Measurements from ENCODE around the gene FGD2.

Gene FGD2

GRCh38 chr6:37020381-37020780 lies 14.9 kb downstream of the FGD2 start:
- H4K20me1 ChIP-seq (ENCODE audit: insufficient read depth, low read length), result no peaks in the 10 kb centered on the region
- no peak overlapping the region for H3K4me3 ChIP-seq (ENCODE audit: low read depth, low read length, poor library complexity, severe bottlenecking)
- peaks cover 12% of the 10 kb centered on the region for H3K4me1 ChIP-seq (ENCODE audit: insufficient read depth, low read length, severe bottlenecking)
- H3K36me3 ChIP-seq (ENCODE audit: insufficient read depth, low read length), result no peaks in the 10 kb centered on the region
- H3K27me3 ChIP-seq (ENCODE audit: insufficient read depth, low read length), result no peaks in the 10 kb centered on the region
- no peaks in the 10 kb centered on the region for H3F3A ChIP-seq (ENCODE audit: insufficient read depth, low read length)
- no peaks in the 10 kb centered on the region for H3K79me2 ChIP-seq (ENCODE audit: insufficient read depth, low read length)
- no peaks in the 10 kb centered on the region for H3K9me3 ChIP-seq (ENCODE audit: low read length)
- no peak overlapping the region for H2AFZ ChIP-seq (ENCODE audit: low read length)
- H3K9me2 ChIP-seq (ENCODE audit: low read depth, low read length), result no peaks in the 10 kb centered on the region
- no peak overlapping the region for H3K9ac ChIP-seq (ENCODE audit: low read length)
- no peak overlapping the region for H3K4me2 ChIP-seq (ENCODE audit: low read length)
- no peak overlapping the region for H3K27ac ChIP-seq (ENCODE audit: low read depth, low read length, poor library complexity, severe bottlenecking)
- TF ChIP-seq EZH2 (IDR thresholded peaks at IDR 0.05; ENCODE audit: borderline replicate concordance, low read length), result no peak
- no peak for TF ChIP-seq CTCF (IDR thresholded peaks at IDR 0.05; ENCODE audit: low read length)

GRCh38 chr6:37020812-37021211 lies 15.4 kb downstream of the FGD2 start:
- Histone ChIP-seq H3K79me2 (ENCODE audit: insufficient read depth, low read length) (no peaks in the 10 kb centered on the region), H3K4me3 (ENCODE audit: low read depth, low read length, poor library complexity, severe bottlenecking) (no peak overlapping the region), H3F3A (ENCODE audit: insufficient read depth, low read length) (no peaks in the 10 kb centered on the region), H3K4me2 (ENCODE audit: low read length) (no peak overlapping the region), H4K20me1 (ENCODE audit: insufficient read depth, low read length) (no peaks in the 10 kb centered on the region), H3K9me2 (ENCODE audit: low read depth, low read length) (no peaks in the 10 kb centered on the region), H3K27ac (ENCODE audit: low read depth, low read length, poor library complexity, severe bottlenecking) (no peak overlapping the region), H3K9ac (ENCODE audit: low read length) (no peak overlapping the region), H3K27me3 (ENCODE audit: insufficient read depth, low read length) (no peaks in the 10 kb centered on the region), H3K36me3 (ENCODE audit: insufficient read depth, low read length) (no peaks in the 10 kb centered on the region), H3K4me1 (ENCODE audit: insufficient read depth, low read length, severe bottlenecking) (peaks cover 12% of the 10 kb centered on the region), H3K9me3 (ENCODE audit: low read length) (no peaks in the 10 kb centered on the region), H2AFZ (ENCODE audit: low read length) (no peak overlapping the region)
- TF ChIP-seq EZH2 (IDR thresholded peaks at IDR 0.05; ENCODE audit: borderline replicate concordance, low read length), result no peak
- TF ChIP-seq CTCF (IDR thresholded peaks at IDR 0.05; ENCODE audit: low read length), result no peak

GRCh38 chr6:37021356-37022129 lies 16.1 kb downstream of the FGD2 start:
- peaks cover 12% of the 10 kb centered on the region for H3K4me1 ChIP-seq (ENCODE audit: insufficient read depth, low read length, severe bottlenecking)
- no peaks in the 10 kb centered on the region for H3K9me2 ChIP-seq (ENCODE audit: low read depth, low read length)
- no peak overlapping the region for H3K4me3 ChIP-seq (ENCODE audit: low read depth, low read length, poor library complexity, severe bottlenecking)
- no peaks in the 10 kb centered on the region for H4K20me1 ChIP-seq (ENCODE audit: insufficient read depth, low read length)
- H3K4me2 ChIP-seq (ENCODE audit: low read length), result no peak overlapping the region
- H3K27me3 ChIP-seq (ENCODE audit: insufficient read depth, low read length), result no peaks in the 10 kb centered on the region
- no peak overlapping the region for H2AFZ ChIP-seq (ENCODE audit: low read length)
- H3K9ac ChIP-seq (ENCODE audit: low read length), result no peak overlapping the region
- no peaks in the 10 kb centered on the region for H3K79me2 ChIP-seq (ENCODE audit: insufficient read depth, low read length)
- TF ChIP-seq CTCF (IDR thresholded peaks at IDR 0.05; ENCODE audit: low read length), result peak; percentile 81
- no peak for TF ChIP-seq EZH2 (IDR thresholded peaks at IDR 0.05; ENCODE audit: borderline replicate concordance, low read length)
- no peaks in the 10 kb centered on the region for H3K9me3 ChIP-seq (ENCODE audit: low read length)
- H3F3A ChIP-seq (ENCODE audit: insufficient read depth, low read length), result no peaks in the 10 kb centered on the region
- no peaks in the 10 kb centered on the region for H3K36me3 ChIP-seq (ENCODE audit: insufficient read depth, low read length)
- H3K27ac ChIP-seq (ENCODE audit: low read depth, low read length, poor library complexity, severe bottlenecking), result no peak overlapping the region

Measured in OCI-LY1 (cell line).